GM19351 (cell line): ENCODE results near the gene SKAP2.
A peak's percentile ranks its signal among the peaks of the same experiment; 100 is the strongest.

ENCODE experiments used
- ATAC-seq: cut with Tn5 transposase; IDR thresholded peaks from one replicate; pipeline ENCODE4 v1.9.1; 2021; ENCODE audit warnings: mild to moderate bottlenecking, moderate library complexity; ENCODE audit not compliant: unreplicated experiment

SKAP2 gene

GRCh38 chr7:26698194-26698593 lies 166.2 kb downstream of the SKAP2 start:
- no peak for ATAC-seq

GRCh38 chr7:26696978-26697377 lies 167.4 kb downstream of the SKAP2 start:
- ATAC-seq: no peak

- ATAC-seq: no peak
Observed at GRCh38 chr7:26696161-26696560, 168.2 kb downstream of the SKAP2 start.

- ATAC-seq: no peak
Observed at GRCh38 chr7:26694713-26695112, 169.7 kb downstream of the SKAP2 start.

- no peak for ATAC-seq
Observed at GRCh38 chr7:26694141-26694540, 170.2 kb downstream of the SKAP2 start.

- ATAC-seq: no peak
Observed at GRCh38 chr7:26691886-26692285, 172.5 kb downstream of the SKAP2 start.

- no peak for ATAC-seq
Observed at GRCh38 chr7:26691406-26691805, 173.0 kb downstream of the SKAP2 start.

- ATAC-seq: no peak
Observed at GRCh38 chr7:26690135-26690805, 174.1 kb downstream of the SKAP2 start.

- ATAC-seq: peak; percentile 90
Observed at GRCh38 chr7:26688936-26689506, 175.4 kb downstream of the SKAP2 start.

- ATAC-seq: no peak
Observed at GRCh38 chr7:26688388-26688787, 176.0 kb downstream of the SKAP2 start.

GRCh38 chr7:26687032-26687431 lies 177.4 kb downstream of the SKAP2 start:
- no peak for ATAC-seq

GRCh38 chr7:26686448-26686981 lies 177.9 kb downstream of the SKAP2 start:
- no peak for ATAC-seq

GRCh38 chr7:26685606-26686005 lies 178.8 kb downstream of the SKAP2 start:
- ATAC-seq: no peak

- no peak for ATAC-seq
Observed at GRCh38 chr7:26684447-26684846, 179.9 kb downstream of the SKAP2 start.

GRCh38 chr7:26683277-26683676 lies 181.1 kb downstream of the SKAP2 start:
- ATAC-seq: no peak

- no peak for ATAC-seq
Observed at GRCh38 chr7:26681819-26682418, 182.5 kb downstream of the SKAP2 start.

- no peak for ATAC-seq
Observed at GRCh38 chr7:26680587-26680986, 183.8 kb downstream of the SKAP2 start.

- ATAC-seq: no peak
Observed at GRCh38 chr7:26675143-26675887, 189.1 kb downstream of the SKAP2 start.

GRCh38 chr7:26673858-26674257 lies 190.5 kb downstream of the SKAP2 start:
- ATAC-seq: no peak

GRCh38 chr7:26673271-26673670 lies 191.1 kb downstream of the SKAP2 start:
- ATAC-seq: no peak

GRCh38 chr7:26670841-26671240 lies 193.5 kb downstream of the SKAP2 start:
- ATAC-seq: no peak
